Fibroblast of lung (primary cell): ENCODE measurements around the gene MINAR1.

ENCODE experiments used
- CTCF ChIP-seq, 2 donors: IDR thresholded peaks in 1 of 2; conservative IDR thresholded peaks in 1 of 2; 1 replicate in 1 of 2; 2 replicates in 1 of 2; pipeline ENCODE4 v1.5.1; 2011 to 2012; ENCODE audit warnings: low read length in 2 of 2, control low read depth in 1 of 2, inconsistent platforms in 1 of 2, low read depth in 1 of 2, mild to moderate bottlenecking in 1 of 2
- EZH2 ChIP-seq: IDR thresholded peaks from 2 replicates; pipeline ENCODE4 v1.5.1; 2012; ENCODE audit warnings: low read length, control low read depth, mild to moderate bottlenecking; ENCODE audit errors: missing control alignments

DNA sequence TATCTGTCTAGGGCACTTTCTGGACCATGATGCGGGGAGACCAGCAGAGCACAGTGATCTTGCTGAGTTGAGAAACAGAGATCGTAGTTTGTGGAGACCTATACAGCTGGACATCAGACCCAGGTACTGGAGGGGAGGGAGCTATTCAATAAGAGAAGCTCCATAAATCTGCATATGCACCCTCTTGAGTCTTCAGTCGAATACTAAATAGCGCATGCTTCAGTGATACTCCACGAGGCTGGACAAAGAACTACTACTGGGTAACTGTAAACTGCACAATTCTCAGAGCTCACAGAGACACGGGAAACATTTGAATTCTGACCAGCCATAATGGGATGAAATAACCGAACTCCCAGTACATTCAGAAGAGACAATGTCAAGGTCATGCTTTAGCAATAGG is 49.7 kb downstream of the MINAR1 start:
- TF ChIP-seq CTCF (conservative IDR thresholded peaks at IDR 0.05 in 1 of 2, IDR thresholded peaks at IDR 0.05 in 1 of 2; ENCODE audit: low read depth in 1 of 2, low read length in 2 of 2) (no peak), EZH2 (no peak)
